Heart left ventricle (tissue), 16 donors: ENCODE results near the gene SMAD4. TPM values are rescaled to one million over a fixed set of nuclear protein-coding genes. Genes with fewer than 3 reads are reported as not detected.

ENCODE experiments used
- ATAC-seq, 4 donors: fragments of 200-7000 bp; cut with Tn5 transposase; one replicate each; pipeline ENCODE4 v1.9.1; 2020 to 2022; ENCODE audit warnings: moderate library complexity in 4 of 4, mild to moderate bottlenecking in 3 of 4, moderate number of reproducible peaks in 1 of 4
- DNase-seq, 5 donors: peaks; one replicate each; pipeline ENCODE4 v3.0.0-alpha.2; 2020
- H3K27ac ChIP-seq, 12 donors: fragments of 200-600 bp; sonication (generic) in 4 of 12; one replicate each; pipeline versions ENCODE4 v1.5.0 to v1.8.0; 2016 to 2022; ENCODE audit warnings: mild to moderate bottlenecking in 2 of 12
- H3K27me3 ChIP-seq, 9 donors: fragments of 200-600 bp; sonication (generic) in 2 of 9; one replicate each; pipeline versions ENCODE4 v1.5.1 to v1.8.0; 2016 to 2022; ENCODE audit warnings: mild to moderate bottlenecking in 3 of 9
- H3K36me3 ChIP-seq, 9 donors: fragments of 200-600 bp; sonication (generic) in 2 of 9; one replicate each; pipeline versions ENCODE4 v1.5.0 to v1.8.0; 2018 to 2022; ENCODE audit warnings: mild to moderate bottlenecking in 2 of 9
- H3K4me1 ChIP-seq, 12 donors: fragments of 200-600 bp; sonication (generic) in 4 of 12; one replicate each; pipeline versions ENCODE4 v1.5.0 to v1.8.0; 2016 to 2022; ENCODE audit warnings: mild to moderate bottlenecking in 3 of 12
- H3K4me3 ChIP-seq, 12 donors: fragments of 200-600 bp; sonication (generic) in 4 of 12; one replicate each; pipeline versions ENCODE4 v1.5.0 to v1.8.0; 2017 to 2022; ENCODE audit warnings: mild to moderate bottlenecking in 9 of 12, moderate library complexity in 4 of 12
- H3K9me3 ChIP-seq, 12 donors: fragments of 200-600 bp; sonication (generic) in 4 of 12; one replicate each; pipeline versions ENCODE4 v1.5.0 to v1.8.0; 2016 to 2022; ENCODE audit warnings: mild to moderate bottlenecking in 1 of 12
- POLR2A ChIP-seq, 2 donors: fragments of 450-650 bp; IDR thresholded peaks; one replicate each; pipeline ENCODE4 v1.6.1; 2017; ENCODE audit warnings: antibody characterized with exemption in 2 of 2, mild to moderate bottlenecking in 2 of 2, moderate library complexity in 2 of 2
- WGBS, 4 donors: extraction: QIAGEN DNeasy Blood & Tissue Kit in 2 of 4; methylation state at CpG; one replicate each; pipeline versions ENCODE4 v1.1.5 to v1.1.7; 2013 to 2018; 5-methylcytosine and 5-hydroxymethylcytosine counted together
- intact Hi-C, 10 donors: fragments of 100-400 bp; cut with DNase I; formaldehyde crosslinking; loops; one replicate each; pipeline versions ENCODE4 v1.11.1 to v1.14.2; 2022
- polyA plus RNA-seq, 2 donors: library from polyadenylated mRNA; stranded (reverse); fragments of 200-250 nt; gene quantifications; one replicate each; pipeline ENCODE4 v1.2.3, GENCODE V29; 2013
- total RNA-seq, 9 donors: library from RNA; depleted of rRNA in 2 of 9; stranded (reverse); fragments of >200 nt in 2 of 9; fragmentation: NEBNext Ultra II Directional in 3 of 9; extraction: Animal tissue kit (Norgen Biotek cat#: 25700) in 3 of 9; gene quantifications; one replicate each; pipeline versions ENCODE4 v1.1.0 to v1.2.4, GENCODE V29; 2016 to 2023
- TF ChIP-seq, protein P1 (sequence below), 12 donors: fragments of 200-600 bp; sonication (generic) in 4 of 12; IDR thresholded peaks; one replicate each; pipeline versions ENCODE4 v1.5.0 to v1.8.0; 2018 to 2022; ENCODE audit warnings: antibody characterized with exemption in 12 of 12, mild to moderate bottlenecking in 5 of 12
- donor health status: ischemic (EF 13 %, LVEDD 7.1; RV severe dilation, severe dysfunction).
- donor health status: healthy with polysubstance abuse.
- donor health status: DM: no; HTN: yes; CAD: no.
- donor health status: DM: no; HTN: no; CAD: no.
- donor health status: ischemic (EF 25% LVEDD 6.9; RV normal size, moderate dysfunction).
- donor health status: ischemic (EF 25% LVEDD 5.7; RV mildly dilated, moderate dysfunction).
- donor health status: healthy.
- donor health status: DM: yes; HTN: yes; CAD: no.
- donor health status: ischemic (EF 35%, LVEDD 5.7; RV mildly dilated, moderate dysfunction).
- donor health status: nonischemic (EF 11% LVEDD 7.7; RV severe dilation, severe dysfunction).
- donor health status: DM: yes; HTN: yes; CAD: no.
- donor health status: PGD.
- donor health status: ischemic (EF 29% LVEDD 5.4; RV normal size, mild dysfunction).
- donor health status: nonischemic (EF 23%, LVEDD 6.1; RV moderate dilation, normal function).

SMAD4 gene
- total and polyA plus RNA-seq, 11 donors = 10.8 to 103 (median 87.8) TPM

DNA sequence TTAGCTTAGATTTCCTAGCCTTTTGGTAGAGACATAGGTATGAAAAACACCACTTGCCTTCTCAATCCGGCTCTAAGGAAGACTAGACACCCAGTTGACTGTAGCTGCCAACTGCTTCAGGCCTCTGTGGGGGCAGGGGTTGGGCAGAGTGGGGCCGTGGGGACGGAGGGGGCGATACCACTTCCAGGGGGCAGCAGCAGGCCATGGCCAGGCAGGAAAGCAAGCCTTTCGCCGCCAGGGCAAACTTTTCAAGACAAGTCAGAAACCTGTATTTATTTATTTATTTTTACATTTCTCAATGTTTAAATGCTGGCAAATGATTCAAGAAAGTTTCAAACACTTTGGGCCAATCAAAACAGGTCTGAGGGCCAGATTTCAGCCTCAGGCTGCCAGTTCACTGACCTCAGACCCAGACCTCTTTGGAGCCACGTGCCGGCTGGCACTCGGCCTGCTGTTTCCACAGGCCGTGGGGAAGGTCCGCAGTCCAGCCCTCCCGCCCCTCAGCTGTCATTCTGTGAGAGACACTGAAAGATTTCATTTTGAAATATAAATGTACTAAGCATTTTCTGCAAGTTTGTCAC is 103.7 kb downstream of the SMAD4 start:
- WGBS, 4 donors = 63 to 75% (median 71%) methylated on average over 12 of the region's 12 CpGs
- ATAC-seq (peak in 2 of 4 donors; percentile 49 to 53), DNase-seq (no peak)
- Histone ChIP-seq H3K4me1 (no peaks in the 10 kb centered on the region), H3K36me3 (no peaks in the 10 kb centered on the region), H3K4me3 (no peak overlapping the region), H3K27ac (no peak overlapping the region), H3K9me3 (no peaks in the 10 kb centered on the region), H3K27me3 (no peaks in the 10 kb centered on the region)
- intact Hi-C loops = no loop called here
- no peak for TF ChIP-seq POLR2A (IDR thresholded peaks at IDR 0.05)
- TF ChIP-seq, protein P1, sequence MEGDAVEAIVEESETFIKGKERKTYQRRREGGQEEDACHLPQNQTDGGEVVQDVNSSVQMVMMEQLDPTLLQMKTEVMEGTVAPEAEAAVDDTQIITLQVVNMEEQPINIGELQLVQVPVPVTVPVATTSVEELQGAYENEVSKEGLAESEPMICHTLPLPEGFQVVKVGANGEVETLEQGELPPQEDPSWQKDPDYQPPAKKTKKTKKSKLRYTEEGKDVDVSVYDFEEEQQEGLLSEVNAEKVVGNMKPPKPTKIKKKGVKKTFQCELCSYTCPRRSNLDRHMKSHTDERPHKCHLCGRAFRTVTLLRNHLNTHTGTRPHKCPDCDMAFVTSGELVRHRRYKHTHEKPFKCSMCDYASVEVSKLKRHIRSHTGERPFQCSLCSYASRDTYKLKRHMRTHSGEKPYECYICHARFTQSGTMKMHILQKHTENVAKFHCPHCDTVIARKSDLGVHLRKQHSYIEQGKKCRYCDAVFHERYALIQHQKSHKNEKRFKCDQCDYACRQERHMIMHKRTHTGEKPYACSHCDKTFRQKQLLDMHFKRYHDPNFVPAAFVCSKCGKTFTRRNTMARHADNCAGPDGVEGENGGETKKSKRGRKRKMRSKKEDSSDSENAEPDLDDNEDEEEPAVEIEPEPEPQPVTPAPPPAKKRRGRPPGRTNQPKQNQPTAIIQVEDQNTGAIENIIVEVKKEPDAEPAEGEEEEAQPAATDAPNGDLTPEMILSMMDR (IDR thresholded peaks at IDR 0.05) = no peak

Other genes with a start within 250 kb of the SMAD4 start
- gene MRO, start 210.2 kb upstream of the SMAD4 start, total RNA-seq = 1 to 10 TPM in 7 of 9 donors, under 1 TPM in 2; 0.42 to 6.9 (median 3.7) TPM
- 1 to 10 TPM in 1 of 2 donors, under 1 TPM in 1; 0.19 to 1.6 TPM for gene MRO, start 210.2 kb upstream of the SMAD4 start, polyA plus RNA-seq
- gene ME2, start 151.1 kb upstream of the SMAD4 start, total RNA-seq = 10 to 100 TPM; 53.0 to 91.3 (median 84.0) TPM
- gene ME2, start 151.1 kb upstream of the SMAD4 start, polyA plus RNA-seq = 10 to 100 TPM; 24.5 to 40.6 TPM
- gene ELAC1, start 62.2 kb upstream of the SMAD4 start, total RNA-seq = 1 to 10 TPM; 3.0 to 7.2 (median 4.0) TPM
- 1 to 10 TPM; 2.3 to 5.2 TPM for gene ELAC1, start 62.2 kb upstream of the SMAD4 start, polyA plus RNA-seq
- 10 to 100 TPM; 15.1 to 28.2 (median 20.7) TPM for gene MEX3C, start 167.5 kb downstream of the SMAD4 start, total RNA-seq
- gene MEX3C, start 167.5 kb downstream of the SMAD4 start, polyA plus RNA-seq = 10 to 100 TPM in 1 of 2 donors, 1 to 10 TPM in 1; 6.2 to 13.0 TPM